BLaER1 (cell line): ENCODE measurements around the gene PGAM1.
"Not testable (repeated sequence)": the region's sequence is repeated elsewhere in the genome, so short reads cannot be mapped to it uniquely, and the experiment has no call there.

Source experiments
- H3K27ac ChIP-seq: shearing (Covaris generic); formaldehyde crosslinking; 2 replicates; pipeline ENCODE4 v1.8.1; 2022
- H3K27me3 ChIP-seq: shearing (Covaris generic); formaldehyde crosslinking; 2 replicates; pipeline ENCODE4 v1.8.1; 2022
- H3K36me3 ChIP-seq: shearing (Covaris generic); formaldehyde crosslinking; 2 replicates; pipeline ENCODE4 v1.8.1; 2022
- H3K4me1 ChIP-seq: shearing (Covaris generic); formaldehyde crosslinking; 2 replicates; pipeline ENCODE4 v1.8.1; 2022
- H3K4me2 ChIP-seq: shearing (Covaris generic); formaldehyde crosslinking; 2 replicates; pipeline ENCODE4 v1.8.1; 2022
- H3K4me3 ChIP-seq: shearing (Covaris generic); formaldehyde crosslinking; 2 replicates; pipeline ENCODE4 v1.8.1; 2022
- H3K9ac ChIP-seq: shearing (Covaris generic); formaldehyde crosslinking; 2 replicates; pipeline ENCODE4 v1.8.1; 2022
- H3K9me3 ChIP-seq: shearing (Covaris generic); formaldehyde crosslinking; 2 replicates; pipeline ENCODE4 v1.8.1; 2022
- H4K20me1 ChIP-seq: shearing (Covaris generic); formaldehyde crosslinking; 2 replicates; pipeline ENCODE4 v1.8.1; 2022
- Cebpa-rat ChIP-seq: shearing (Covaris generic); IDR thresholded peaks from 2 replicates; pipeline ENCODE4 v1.8.1; 2022

PGAM1 gene

DNA sequence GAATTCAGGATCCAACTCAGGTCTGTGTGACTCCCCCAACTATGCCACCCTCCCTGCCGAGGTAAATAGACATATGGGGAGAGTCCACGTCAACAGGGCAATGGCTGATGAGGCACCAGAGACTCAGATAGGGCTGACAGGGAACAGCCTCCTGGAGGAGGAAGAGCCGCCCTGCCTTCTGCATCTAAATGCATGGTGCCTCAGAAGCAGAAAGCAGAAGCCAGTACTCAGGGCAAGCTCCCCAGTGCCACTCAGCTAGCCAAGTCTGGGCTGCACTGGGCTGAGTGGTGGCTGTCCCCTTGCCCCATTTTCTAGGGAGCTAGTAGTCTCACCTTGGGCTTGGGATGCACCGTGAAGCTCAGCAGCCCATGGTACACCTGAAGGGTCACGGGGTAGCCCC, 35.9 kb upstream of the PGAM1 start:
- Histone ChIP-seq H3K4me3 (no peak overlapping the region), H4K20me1 (no peaks in the 10 kb centered on the region), H3K36me3 (peaks cover 99% of the 10 kb centered on the region), H3K9me3 (no peaks in the 10 kb centered on the region), H3K9ac (no peak overlapping the region), H3K4me2 (no peak overlapping the region), H3K27ac (no peak overlapping the region), H3K27me3 (no peaks in the 10 kb centered on the region), H3K4me1 (0 out of 2 replicates have a peak, but pooled peaks cover 4% of the 10 kb centered on the region)
- no peak for TF ChIP-seq Cebpa-rat

DNA sequence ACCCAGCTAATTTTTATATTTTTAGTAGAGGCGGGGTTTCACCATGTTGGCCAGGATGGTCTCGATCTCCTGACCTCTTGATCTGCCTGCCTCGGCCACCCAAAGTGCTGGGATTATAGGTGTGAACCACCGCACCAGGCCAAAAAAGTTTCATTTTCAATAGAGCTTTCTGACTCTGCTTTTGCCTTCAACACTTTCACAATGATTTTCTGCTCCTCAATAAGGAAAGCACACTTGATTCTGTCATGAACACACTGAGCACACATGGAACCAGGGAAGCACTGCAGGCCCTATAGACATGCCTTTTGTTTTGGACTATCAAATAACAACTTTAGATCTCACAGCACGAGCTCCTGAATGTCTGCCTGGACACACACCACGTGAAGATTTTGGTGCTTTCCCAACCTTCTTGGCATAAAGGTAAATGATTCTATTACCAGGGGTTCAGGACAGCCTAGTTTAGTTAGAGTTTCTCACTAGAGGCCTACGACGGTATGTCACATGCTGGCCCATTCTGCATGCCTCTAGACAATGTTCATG, 32.9 kb upstream of the PGAM1 start:
- Histone ChIP-seq H4K20me1 (no peaks in the 10 kb centered on the region), H3K4me3 (no peak overlapping the region), H3K27me3 (no peaks in the 10 kb centered on the region), H3K9ac (no peak overlapping the region), H3K4me1 (0 out of 2 replicates have a peak, but pooled peaks cover 4% of the 10 kb centered on the region), H3K9me3 (no peaks in the 10 kb centered on the region), H3K4me2 (no peak overlapping the region), H3K36me3 (peaks cover 96% of the 10 kb centered on the region), H3K27ac (no peak overlapping the region)
- no peak for TF ChIP-seq Cebpa-rat

DNA sequence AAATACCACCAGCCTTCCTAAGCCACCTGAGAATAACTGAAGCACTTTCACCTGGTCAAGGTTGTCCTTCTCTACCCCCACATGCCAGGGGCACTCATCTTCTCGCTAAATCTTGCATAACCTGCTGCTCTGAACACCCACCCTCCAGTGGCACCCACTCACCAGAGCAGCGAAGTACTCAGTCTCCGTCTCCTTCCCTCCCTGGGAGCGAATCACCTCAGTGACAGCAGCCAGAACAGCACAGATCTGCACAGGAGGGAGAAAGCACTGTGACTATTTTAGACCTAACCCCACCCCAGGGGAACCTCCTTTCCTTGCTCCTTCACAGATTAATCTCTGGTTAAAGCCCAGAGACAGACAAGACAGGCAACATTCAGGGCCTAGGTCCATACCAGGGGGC, 29.9 kb upstream of the PGAM1 start:
- Histone ChIP-seq H3K9ac (no peak overlapping the region), H3K27ac (no peak overlapping the region), H3K27me3 (no peaks in the 10 kb centered on the region), H4K20me1 (no peaks in the 10 kb centered on the region), H3K36me3 (peaks cover 74% of the 10 kb centered on the region), H3K4me1 (peaks cover 20% of the 10 kb centered on the region), H3K4me3 (no peak overlapping the region), H3K9me3 (no peaks in the 10 kb centered on the region), H3K4me2 (no peak overlapping the region)
- no peak for TF ChIP-seq Cebpa-rat

DNA sequence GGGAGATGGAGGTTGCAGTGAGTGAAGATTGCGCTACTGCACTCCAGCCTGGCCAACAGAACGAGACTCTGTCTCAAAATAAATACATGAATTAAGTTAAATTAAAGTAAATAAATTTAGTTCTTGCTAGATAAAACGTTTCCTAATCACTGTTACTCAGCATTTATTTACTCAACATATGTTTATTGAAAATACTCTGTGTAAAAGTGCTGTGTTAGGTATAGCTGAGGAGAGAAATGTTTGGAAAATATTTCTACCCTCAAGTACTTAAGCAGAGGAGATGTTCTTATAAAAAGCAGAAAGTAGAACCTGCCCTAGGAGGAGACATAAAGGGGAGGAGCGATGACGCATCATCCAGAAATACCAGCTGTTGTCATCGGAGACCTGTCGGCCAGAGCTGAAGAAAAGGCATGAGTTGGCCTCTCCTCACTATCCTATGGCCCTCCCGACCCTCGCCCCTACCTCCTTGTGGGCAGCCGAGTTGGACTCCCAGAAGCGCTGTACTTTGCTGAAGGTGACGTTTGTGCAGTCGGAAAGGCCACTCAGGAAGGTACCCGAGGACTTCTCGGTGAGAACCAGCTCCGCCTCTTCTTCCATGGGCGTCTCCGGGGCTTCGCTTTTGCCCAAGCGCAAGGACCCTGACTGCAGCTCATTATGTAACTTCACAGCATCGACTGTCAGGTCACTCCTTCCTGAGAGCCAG, 26.0 kb upstream of the PGAM1 start:
- H4K20me1 ChIP-seq, result no peaks in the 10 kb centered on the region
- H3K27ac ChIP-seq, result peak overlapping the region; percentile 59
- peak overlapping the region; percentile 82 for H3K4me3 ChIP-seq
- H3K9me3 ChIP-seq, result no peaks in the 10 kb centered on the region
- peaks cover 34% of the 10 kb centered on the region for H3K36me3 ChIP-seq
- H3K4me2 ChIP-seq, result peak overlapping the region; percentile 95
- H3K27me3 ChIP-seq, result no peaks in the 10 kb centered on the region
- H3K9ac ChIP-seq, result peak overlapping the region; percentile 74
- peaks cover 22% of the 10 kb centered on the region for H3K4me1 ChIP-seq
- TF ChIP-seq Cebpa-rat, result no peak

DNA sequence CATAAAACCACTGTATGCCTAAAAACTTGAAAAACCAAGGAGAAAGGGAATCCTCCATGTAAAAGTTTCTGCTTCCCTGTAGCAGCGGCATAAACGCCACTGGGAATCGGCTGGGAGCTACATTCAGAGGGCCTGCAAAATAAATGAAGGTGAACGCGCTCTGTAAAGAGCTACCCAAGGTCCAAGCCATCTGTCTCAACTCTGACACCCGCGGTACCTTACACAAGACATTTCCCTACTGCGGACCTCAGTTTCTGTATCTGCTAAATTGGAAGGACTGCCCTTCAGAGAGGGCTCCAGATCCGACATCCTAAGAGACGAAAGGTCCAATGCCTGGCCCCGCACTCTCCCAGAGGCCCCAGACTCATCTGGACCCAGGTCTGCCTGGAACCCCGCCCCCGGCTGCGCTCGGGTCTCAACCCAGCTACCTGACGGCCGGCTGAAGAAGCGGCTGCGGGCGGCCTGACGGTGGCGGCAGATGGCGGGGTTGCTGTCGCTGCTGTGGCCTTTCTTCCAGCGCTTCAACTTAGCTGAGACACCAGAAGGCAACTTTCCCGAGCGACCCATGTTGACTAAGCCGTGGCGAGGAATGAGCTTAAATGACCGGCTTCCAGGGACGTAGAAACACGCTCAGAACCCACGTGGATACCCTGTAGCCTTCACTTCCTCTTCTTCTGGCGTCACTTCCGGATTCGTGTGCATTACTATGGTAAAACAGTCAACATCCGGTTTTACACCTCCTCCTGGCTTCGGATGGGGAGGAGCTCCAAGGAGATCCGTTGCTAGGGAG, 25.1 kb upstream of the PGAM1 start, which contains the start of gene RRP12:
RRP12 (minus strand) TSS at position 676 of the 790 bp plus-strand sequence; CDS start at position 567, 109 bp downstream.
- no peak for TF ChIP-seq Cebpa-rat
- H3K4me3 ChIP-seq, result peak within 1 kb of the TSS; percentile 82

DNA sequence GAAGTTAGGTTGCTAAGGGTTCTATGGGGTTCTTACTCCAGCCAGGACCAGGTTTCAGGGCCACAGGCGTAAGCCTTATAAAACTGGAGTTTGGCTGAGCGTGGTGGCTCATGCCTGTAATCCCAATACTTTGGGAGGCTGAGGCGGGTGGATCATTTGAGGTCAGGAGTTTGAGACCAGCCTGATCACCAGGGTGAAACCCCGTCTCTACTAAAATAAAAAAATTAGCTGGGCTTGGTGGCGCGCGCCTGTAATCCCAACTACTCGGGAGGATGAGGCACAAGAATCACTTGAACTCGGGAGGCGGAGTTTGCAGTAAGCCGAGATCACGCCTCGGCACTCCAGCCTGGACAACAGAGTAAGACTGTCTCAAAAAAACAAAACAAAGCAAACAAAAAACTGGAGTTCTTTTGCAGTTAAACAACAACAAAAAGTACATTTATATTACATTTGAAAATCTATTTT, 24.5 kb upstream of the PGAM1 start:
- Histone ChIP-seq H3K4me3 (peak overlapping the region; percentile 82), H3K9ac (no peak overlapping the region), H3K36me3 (peaks cover 19% of the 10 kb centered on the region), H3K27me3 (no peaks in the 10 kb centered on the region), H3K4me2 (peak overlapping the region; percentile 95), H4K20me1 (no peaks in the 10 kb centered on the region), H3K27ac (no peak overlapping the region), H3K9me3 (no peaks in the 10 kb centered on the region), H3K4me1 (peaks cover 33% of the 10 kb centered on the region)
- TF ChIP-seq Cebpa-rat, result no peak

More for the DNA sequence above, 25.1 kb upstream of the PGAM1 start, which contains the start of gene RRP12:
- Histone ChIP-seq H3K4me1 (peaks cover 27% of the 10 kb centered on the region), H3K4me2 (peak within 1 kb of the TSS; percentile 95), H3K27ac (peak within 1 kb of the TSS; percentile 59), H3K27me3 (no peaks in the 10 kb centered on the region), H3K36me3 (peaks cover 25% of the 10 kb centered on the region), H3K9me3 (no peaks in the 10 kb centered on the region), H4K20me1 (no peaks in the 10 kb centered on the region), H3K9ac (peak within 1 kb of the TSS; percentile 74)

DNA sequence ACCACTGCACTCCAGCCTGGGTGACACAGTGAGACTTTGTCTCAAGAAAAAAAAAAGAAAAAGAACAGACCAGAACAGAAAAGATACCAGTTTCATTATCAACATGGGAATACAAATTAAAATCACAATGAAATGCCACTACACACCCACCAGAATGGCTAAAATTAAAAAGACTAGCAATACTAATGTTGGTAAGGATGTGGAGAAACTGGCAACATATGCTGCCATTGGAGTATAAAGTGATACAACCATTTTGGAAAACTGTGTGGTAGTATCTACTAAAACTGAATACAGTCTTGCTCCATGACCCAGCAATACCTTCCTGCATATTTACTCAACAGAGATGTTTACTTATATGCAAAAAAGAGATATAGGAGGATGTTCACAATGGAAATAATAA, 21.9 kb upstream of the PGAM1 start:
- Histone ChIP-seq H3K4me3 (no peak overlapping the region), H3K9ac (no peak overlapping the region), H4K20me1 (no peaks in the 10 kb centered on the region), H3K27me3 (no peaks in the 10 kb centered on the region), H3K27ac (no peak overlapping the region), H3K36me3 (peaks cover under 1% of the 10 kb centered on the region; the same call in 1 of the 2 replicates), H3K9me3 (no peaks in the 10 kb centered on the region), H3K4me2 (no peak overlapping the region), H3K4me1 (peaks cover 45% of the 10 kb centered on the region)
- no peak for TF ChIP-seq Cebpa-rat

DNA sequence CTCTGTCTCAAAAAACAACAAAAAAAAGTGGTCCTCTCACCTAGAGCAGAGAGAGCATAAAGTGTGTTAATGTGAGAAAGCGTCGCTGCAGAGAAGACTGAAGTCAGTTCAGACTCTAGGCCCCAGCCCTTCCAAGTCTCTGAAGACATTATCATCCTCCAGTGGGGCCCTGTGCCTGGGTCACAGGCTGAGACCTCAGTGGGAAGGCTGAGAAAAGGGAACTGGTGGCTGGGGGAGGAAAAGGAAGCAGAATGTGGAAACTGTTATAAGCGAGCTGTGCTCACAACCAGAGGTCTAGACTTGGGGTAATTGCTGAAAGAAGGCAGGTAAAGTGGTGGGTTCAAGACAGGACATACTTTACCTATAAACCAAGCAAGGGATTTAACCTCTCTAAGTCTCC, 19.9 kb upstream of the PGAM1 start:
- no peak for TF ChIP-seq Cebpa-rat
- Histone ChIP-seq H3K9ac (0 out of 2 replicates have a peak overlapping the region, but pooled peaks have one; percentile 58), H3K27me3 (no peaks in the 10 kb centered on the region), H3K4me2 (peak overlapping the region; percentile 54), H3K36me3 (no peaks in the 10 kb centered on the region), H3K9me3 (no peaks in the 10 kb centered on the region), H4K20me1 (no peaks in the 10 kb centered on the region), H3K4me3 (no peak overlapping the region), H3K4me1 (peaks cover 29% of the 10 kb centered on the region), H3K27ac (peak overlapping the region; percentile 66)

DNA sequence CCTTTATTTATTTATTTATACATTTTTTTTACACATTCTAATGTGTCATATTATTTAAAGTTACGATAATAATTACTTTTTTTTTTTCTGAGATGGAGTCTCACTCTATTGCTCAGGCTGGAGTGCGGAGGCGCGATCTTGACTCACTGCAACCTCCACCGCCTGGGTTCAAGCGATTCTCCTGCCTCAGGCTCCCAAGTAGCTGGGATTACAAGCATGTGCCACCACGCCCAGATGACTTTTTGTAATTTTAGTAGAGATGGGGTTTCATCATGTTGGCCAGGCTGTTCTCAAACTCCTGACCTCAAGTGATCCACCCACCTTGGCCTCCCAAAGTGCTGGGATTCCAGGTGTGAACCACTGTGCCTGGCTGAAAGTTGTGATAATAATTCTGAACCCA, 19.5 kb upstream of the PGAM1 start:
- Histone ChIP-seq H3K4me2 (peak overlapping the region; percentile 54), H3K9ac (peak overlapping the region; percentile 58; the same call in 1 of the 2 replicates), H3K27ac (peak overlapping the region; percentile 66), H3K4me1 (peaks cover 27% of the 10 kb centered on the region)
- H3K9me3 ChIP-seq, H3K36me3 ChIP-seq, H3K4me3 ChIP-seq, H3K27me3 ChIP-seq, H4K20me1 ChIP-seq: not testable (repeated sequence)
